ENCODE results near the gene FAM193B. TPM values are rescaled to one million over a fixed set of nuclear protein-coding genes. Genes with fewer than 3 reads are reported as not detected.

The FAM193B gene
- total and polyA plus RNA-seq, 9 of the 15 experiments (the other 6 are each of a cell fraction or from before 2014, with no cell fraction given), result 4.4 to 76.4 (median 37.3) TPM

DNA sequence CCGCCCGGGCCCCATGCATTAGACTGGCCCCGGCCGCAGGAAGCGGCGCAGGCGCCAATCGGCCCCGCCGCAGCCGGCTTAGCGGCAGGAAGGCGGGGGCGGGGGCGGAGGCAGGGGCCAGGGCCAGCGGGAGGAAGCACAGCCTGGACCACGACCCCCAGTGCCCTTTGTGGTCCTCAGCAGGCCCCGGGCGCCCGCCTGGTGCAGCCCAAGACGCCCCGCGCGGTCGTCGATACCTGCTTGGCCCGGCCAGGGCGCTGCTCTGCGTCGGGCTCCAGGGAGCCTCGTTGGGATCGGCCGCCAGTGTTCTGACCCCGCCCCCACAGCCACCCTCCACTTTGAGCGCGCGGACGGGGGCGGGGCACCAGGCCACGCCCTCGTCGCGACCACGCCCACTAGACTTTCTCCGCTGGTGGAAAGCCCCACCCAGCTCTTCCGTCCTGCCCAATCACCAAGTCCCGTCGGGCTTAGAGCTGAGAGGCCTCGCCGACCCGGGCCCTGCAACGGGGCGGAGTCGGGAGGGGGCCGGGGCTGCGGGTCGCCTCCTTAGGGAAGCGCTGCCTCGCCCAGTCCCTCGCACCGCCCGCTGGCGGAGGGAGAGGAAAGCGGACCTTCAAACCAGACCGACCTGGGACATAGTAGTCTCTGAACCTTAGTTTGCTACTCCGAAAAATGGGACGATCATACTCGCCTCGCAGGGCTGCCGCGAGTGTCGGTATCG lies 56.9 kb downstream of the FAM193B start, which contains the start of gene PDLIM7 (continued):
- TF ChIP-seq NFE2L1 (tag; IDR thresholded peaks at IDR 0.05; ENCODE audit: borderline replicate concordance, low read depth) (no peak), TRIM28 (IDR thresholded peaks at IDR 0.05) (no peak), ETV5 (CRISPR knock-in tag; IDR thresholded peaks at IDR 0.05; ENCODE audit: low read depth) (0 out of 2 replicates have a peak, but pooled peaks have one; percentile 65), MTF1 (CRISPR knock-in tag; IDR thresholded peaks at IDR 0.05; ENCODE audit: borderline replicate concordance) (no peak), HDAC6 (IDR thresholded peaks at IDR 0.05; ENCODE audit: low read depth, low read length) (0 out of 2 replicates have a peak, but pooled peaks have one; percentile 74), KHSRP (IDR thresholded peaks at IDR 0.05) (no peak), PKNOX1 (IDR thresholded peaks at IDR 0.05) (0 out of 2 replicates have a peak, but pooled peaks have one; percentile 16), SPI1 (IDR thresholded peaks at IDR 0.05; ENCODE audit: borderline replicate concordance, low read depth, low read length) (peak; percentile 18; the same call in 1 of the 2 replicates), SUPT5H (IDR thresholded peaks at IDR 0.05) (peak; percentile 95), SRSF3 (IDR thresholded peaks at IDR 0.05; ENCODE audit: insufficient read depth, low read length) (no peak), ZBTB43 (CRISPR knock-in tag; IDR thresholded peaks at IDR 0.05) (no peak), ZNF253 (CRISPR knock-in tag; conservative IDR thresholded peaks at IDR 0.05) (no peak), ZHX1 (conservative IDR thresholded peaks at IDR 0.05; ENCODE audit: low read length) (no peak), ZBTB17 (CRISPR knock-in tag; IDR thresholded peaks at IDR 0.05) (no peak; the same call in 1 of the 2 replicates), ADNP (tag; IDR thresholded peaks at IDR 0.05) (no peak), GTF2A2 (tag; IDR thresholded peaks at IDR 0.05) (no peak), THAP12 (CRISPR knock-in tag; IDR thresholded peaks at IDR 0.05) (peak; percentile 28)
- TF ChIP-seq, protein P1, sequence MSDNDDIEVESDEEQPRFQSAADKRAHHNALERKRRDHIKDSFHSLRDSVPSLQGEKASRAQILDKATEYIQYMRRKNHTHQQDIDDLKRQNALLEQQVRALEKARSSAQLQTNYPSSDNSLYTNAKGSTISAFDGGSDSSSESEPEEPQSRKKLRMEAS (CRISPR knock-in tag; IDR thresholded peaks at IDR 0.05), result peak; percentile 36; the same call in 1 of the 2 replicates
- TF ChIP-seq, protein P2, sequence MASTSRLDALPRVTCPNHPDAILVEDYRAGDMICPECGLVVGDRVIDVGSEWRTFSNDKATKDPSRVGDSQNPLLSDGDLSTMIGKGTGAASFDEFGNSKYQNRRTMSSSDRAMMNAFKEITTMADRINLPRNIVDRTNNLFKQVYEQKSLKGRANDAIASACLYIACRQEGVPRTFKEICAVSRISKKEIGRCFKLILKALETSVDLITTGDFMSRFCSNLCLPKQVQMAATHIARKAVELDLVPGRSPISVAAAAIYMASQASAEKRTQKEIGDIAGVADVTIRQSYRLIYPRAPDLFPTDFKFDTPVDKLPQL (IDR thresholded peaks at IDR 0.05; ENCODE audit: extremely low read depth, insufficient read length), result no peak

All from K562 (cell line).